HG03378 (cell line): ENCODE measurements around the gene FGD3.

Experiments used
- ATAC-seq: cut with Tn5 transposase; IDR thresholded peaks from one replicate; pipeline ENCODE4 v1.9.1; 2021; ENCODE audit warnings: mild to moderate bottlenecking, moderate library complexity; ENCODE audit not compliant: unreplicated experiment

FGD3 gene

DNA sequence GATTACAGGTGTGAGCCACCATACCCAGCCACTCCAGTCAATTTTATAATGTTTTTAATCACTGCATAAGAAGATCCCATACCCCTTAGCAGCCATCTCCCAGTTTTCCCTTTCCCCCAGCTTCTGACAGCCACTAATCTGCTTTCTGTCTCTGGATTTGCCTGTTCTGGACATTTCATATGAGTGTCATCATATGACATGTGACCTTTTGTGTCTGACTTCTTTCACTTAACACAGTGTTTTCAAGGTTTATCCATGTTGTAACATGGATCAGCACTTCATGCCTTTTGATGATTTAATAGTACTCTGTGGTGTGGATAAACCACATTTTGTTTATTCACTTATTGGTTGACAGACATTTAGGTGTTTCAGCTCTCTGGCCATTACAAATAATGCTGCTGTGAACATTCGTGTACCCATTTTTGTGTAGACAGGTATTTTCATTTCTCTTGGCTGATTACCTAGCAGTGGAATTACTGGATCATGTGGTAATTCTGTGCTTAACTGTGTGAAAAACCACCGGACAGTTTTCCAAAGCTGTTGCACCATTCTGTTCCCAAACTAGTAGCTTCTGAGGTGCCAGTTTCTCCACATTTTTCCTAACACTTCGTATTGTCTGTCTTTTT is 119.8 kb downstream of the FGD3 start:
- ATAC-seq, result no peak

DNA sequence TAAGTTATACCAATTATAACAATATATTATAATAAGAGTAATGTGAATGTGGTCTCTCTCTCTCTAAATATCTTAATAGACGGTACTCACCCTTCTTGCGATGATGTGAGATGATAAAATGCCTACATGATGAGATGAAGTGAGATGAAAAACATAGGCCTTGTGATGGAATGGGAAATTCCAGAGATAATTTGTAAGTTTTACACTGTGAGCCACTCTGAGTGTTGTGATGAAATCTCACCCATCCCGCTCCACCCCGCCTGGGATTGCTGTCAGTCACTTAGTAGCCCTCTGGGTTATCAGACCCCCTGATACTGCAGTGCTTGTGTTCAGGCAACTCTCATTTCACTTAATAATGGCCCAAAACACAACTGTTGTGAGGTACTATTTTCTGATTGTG is 121.6 kb downstream of the FGD3 start:
- no peak for ATAC-seq

DNA sequence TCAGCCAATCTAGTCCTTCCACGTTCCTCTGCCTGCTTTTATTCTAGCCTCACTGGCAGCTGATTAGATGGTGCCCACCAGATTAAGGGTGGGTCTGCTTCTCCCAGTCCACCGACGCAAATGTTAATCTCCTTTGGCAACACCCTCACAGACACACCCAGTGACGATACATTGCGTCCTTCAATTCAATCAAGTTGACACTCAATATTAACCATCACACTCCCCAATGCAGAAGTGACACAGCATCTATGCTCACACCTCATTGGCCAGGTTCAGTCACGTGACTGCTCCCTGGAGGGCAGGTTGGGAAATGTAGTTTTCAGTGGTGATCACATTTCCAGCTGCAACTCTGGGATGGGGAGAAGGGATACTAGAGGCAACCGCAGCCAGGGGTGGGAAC is 124.1 kb downstream of the FGD3 start:
- no peak for ATAC-seq

DNA sequence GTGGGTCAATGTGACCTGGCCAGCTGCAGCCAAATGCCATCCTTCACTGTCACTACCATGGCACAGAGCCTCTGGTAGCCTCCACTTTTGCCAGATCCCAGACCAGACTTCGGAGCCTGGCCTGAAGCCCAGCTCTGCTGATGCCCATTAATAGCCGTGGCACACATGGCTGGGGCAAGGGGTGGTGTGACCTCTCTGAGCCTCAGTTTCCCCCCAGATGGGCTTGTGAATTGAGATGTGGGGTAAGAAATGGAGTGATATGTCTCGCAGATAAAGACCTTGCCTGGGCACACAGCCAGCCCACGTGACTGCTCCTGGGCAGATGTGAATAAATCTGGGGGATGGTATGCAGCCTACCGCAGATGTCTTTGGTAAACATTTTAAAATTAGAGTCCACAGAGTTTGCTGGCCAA is 125.1 kb downstream of the FGD3 start:
- no peak for ATAC-seq

DNA sequence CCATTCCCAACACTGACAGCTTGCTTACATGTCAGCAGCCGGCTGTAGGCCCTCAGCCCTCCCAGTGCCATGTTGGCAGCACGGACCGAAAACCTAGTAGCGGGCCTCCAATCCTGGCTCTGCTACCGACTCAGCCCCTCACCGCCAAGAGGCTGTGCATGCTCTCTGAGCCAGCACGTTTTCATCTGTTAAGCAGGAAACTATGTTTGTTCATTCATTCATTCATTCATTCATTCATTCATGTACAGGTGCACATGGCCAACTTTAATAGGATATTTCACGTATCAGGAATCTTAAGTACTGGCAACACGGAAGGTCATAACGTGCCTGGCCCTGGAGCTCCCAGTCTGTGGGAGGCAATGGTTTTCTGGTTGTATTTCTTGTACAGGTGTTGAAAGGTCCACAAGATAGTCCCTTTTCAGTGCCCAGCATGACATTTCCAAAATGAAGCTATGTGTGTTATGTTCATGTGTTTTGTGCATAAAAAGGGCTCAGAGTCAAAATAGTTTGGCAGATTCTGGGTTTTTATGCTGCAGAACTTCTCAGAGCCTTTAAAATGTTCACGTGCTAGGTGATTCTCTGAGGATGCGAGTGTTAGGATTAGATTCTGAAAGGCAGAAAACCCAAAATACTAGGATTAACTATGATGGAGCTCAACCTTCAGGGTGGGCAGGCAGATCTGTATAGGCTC is 128.9 kb downstream of the FGD3 start:
- ATAC-seq, result no peak

DNA sequence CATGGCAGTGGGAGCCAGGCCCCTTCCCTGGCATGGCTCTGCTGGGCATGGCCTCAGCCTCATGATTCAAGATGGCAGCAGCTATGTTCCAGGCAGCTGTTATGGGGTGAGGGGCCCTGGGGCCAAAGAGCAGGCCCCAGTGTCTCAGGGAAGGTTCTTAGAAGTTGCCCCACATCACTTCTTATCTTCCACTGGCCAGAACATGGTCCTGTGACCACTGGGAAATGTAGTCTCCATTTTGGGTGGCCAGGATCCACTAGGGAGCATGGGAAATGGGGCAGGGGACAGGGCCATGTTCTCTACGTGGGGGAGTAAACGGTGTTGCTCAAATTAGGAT is 129.4 kb downstream of the FGD3 start:
- no peak for ATAC-seq

DNA sequence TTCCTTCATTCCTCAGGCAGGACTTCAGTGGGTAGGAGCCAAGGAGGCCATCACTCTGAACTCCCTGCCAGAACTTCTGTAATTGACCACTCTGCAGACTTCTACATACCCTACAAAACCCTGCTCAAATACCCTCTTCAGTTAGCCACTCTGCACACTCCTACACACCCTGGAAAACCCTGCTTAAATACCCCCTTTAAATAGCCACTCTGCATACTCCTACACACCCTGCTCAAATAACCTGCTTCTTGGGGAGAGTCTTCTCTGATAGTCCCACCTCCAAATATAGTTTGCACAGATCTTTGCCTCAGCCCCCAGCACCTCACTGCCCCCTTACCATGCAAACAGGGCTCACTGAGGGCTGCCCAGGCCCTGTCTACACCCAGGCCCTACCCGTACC is 130.0 kb downstream of the FGD3 start:
- no peak for ATAC-seq

DNA sequence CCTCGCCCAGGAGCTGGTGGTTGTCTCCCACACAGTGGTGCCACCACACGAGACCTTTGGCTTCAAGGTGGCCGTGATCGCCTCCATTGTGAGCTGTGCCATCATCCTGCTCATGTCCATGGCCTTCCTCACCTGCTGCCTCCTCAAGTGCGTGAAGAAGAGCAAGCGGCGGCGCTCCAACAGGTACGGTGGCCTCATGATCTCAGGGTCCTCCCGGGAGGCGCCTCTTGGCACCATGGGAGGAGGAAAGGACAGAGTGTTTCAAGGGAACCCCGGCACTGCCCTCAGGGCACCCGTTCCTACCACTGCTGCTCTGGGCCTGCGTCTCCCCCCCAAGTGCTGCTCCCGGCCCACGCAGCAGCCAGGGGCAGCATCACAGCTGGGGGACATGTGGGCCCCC is 130.5 kb downstream of the FGD3 start:
- ATAC-seq, result no peak

DNA sequence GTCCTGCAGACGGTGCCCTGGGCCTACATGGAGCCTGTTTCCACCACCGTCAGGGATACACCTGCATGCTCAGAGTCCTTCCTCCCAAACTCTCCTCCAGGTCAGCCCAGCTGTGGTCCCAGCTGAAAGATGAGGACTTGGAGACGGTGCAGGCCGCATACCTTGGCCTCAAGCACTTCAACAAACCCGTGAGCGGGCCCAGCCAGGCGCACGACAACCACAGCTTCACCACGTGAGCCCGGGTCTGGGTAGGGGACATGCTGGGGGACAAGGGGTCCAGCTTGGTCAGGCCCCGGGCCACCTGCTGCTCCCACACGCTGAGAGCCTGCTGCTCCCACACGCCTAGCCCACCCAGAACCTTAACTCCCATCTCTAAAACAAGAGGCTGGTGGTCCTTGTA is 132.0 kb downstream of the FGD3 start:
- ATAC-seq, result no peak

DNA sequence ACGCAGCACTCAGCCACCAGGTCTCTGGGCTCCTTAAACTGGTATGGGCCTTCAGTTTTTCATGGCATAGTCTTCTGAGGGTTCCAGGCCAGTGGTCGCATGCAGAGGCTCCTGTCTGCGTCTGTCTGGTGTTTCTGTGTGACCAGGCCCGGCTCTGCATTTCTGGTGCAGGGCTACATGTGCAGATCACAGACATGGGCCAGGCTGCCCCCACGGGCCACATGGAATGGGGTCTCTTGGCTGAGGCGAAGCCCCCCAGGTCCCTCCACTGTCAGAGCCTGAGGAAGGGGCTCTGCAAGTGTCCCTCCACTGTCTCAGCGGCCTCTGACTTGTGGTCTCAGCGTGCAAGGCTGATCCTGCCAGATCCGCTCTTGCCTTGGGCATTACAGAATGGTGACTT is 133.1 kb downstream of the FGD3 start:
- no peak for ATAC-seq

DNA sequence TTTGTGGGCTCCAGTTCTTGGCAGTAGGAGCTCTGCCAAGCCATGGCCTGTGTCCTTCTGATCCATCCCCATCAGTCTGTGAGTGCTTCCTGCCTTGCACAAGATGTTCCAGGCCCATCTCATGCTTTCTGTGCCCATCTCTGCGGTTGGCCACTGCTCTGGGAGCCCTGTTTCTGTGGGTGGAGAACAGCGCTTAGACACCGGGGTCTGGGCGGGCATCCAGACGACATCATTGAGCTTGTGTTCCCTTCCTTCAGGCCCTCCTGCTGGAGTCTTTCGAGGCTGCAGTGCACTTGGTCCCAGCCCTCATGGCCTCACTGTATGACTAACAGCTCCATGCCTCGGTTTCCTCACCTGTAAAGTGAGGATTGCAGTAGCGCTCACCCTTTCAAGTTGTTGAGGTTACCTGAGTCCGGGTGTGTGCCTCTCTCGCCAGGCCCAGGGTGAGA is 133.8 kb downstream of the FGD3 start:
- ATAC-seq, result no peak

DNA sequence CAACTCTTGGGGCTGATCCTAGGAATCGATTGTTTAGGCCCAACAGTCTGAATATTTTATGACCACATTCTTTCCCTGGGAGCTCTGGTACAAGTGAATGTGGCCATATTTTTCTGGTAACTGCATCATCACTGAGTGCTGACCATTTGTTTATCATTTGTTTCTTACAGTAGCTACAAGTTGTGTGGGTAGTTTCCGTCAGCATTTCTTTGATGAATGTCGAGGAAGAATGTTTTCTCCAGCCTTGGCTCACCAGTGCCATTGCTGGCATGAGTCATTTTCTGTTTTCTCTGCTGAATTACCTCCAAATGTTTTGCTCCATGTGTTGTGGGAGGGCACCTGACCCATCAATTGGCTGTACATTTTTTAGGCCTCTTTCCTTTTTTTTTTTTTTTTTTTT is 134.6 kb downstream of the FGD3 start:
- ATAC-seq, result no peak

DNA sequence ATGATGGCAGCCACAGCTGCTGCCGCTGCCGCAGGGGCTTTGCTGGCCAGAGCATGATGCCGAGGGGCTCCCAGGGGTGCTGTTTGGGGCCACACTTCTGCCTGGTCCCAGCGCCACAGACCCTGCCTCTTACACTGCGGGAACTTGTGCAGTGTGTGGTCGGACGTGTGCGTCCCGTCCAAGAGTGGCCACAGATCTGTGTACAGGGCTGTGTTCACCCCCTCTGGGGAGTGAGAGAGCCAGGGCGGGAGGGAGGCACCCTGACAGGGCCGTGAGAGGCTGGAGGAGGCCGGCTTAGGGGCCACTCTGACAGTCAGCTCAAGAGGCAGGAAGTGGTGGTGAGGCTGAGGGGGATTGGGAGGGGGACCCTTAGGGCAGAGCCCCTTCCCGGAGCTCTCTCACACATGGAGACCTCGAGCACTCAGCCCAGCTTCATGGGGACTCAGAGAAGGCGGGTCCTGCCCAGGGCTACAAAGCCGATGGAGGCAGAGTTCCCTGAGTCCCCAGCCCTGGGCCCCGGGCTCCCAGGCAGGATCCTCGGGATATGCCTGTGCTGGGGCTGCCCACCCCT is 135.6 kb downstream of the FGD3 start:
- ATAC-seq, result no peak

DNA sequence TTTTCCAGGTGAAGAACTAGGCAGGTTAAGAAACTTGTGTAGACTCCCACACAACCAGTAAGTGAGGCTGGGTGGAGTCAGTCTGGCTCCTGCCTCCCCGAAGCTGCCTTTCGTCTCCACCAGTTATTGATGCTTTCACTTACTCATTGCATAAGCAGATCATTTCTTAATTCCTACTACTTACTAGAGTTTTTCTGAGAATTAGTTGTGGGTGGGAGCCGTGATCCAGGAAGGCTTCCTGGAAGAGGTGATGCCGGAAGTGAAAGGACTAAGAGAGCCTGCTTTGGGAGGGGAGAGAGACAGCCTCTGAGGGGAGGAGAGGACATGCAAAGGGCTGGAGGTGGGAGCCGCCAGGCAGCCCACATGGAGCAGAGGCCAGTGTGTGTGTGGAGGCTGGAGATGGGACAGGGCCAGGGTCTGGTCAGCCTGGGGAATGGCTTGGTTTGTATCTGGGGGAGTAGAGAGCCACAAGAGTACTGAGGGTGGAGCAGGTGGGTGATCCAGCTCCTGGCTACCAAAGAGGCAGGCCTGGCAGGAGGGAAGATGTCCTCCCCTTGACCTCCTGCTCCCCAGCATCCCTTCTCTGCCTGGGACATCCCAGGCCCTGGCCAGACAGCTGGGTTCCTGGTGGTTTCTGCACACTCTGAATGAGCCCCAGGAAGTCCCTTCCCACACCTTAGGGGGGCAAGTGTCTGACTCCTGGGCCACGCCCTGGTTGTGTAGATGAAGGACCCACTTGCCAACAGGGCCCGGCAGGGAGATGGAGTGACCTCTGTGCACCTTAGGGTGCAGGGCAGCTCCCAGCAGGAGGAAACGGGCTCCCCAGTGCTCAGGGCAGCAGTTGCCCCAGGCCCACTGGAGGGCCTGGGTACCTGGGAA is 136.5 kb downstream of the FGD3 start:
- no peak for ATAC-seq

DNA sequence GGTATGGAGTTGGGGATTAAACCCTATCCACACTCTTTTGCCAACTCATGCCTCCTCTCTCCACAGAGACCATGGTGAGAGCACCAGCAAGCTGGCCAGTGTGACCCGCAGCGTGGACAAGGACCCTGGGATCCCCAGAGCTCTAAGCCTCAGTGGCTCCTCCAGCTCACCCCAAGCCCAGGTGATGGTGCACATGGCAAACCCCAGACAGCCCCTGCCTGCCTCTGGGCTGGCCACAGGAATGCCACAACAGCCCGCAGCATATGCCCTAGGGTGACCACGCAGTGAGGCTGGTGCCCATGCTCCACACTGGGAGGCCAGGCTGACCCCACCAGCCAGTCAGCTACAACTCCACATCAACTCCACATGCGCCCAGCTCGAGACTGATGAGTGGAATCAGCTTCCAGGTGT is 137.2 kb downstream of the FGD3 start:
- no peak for ATAC-seq

DNA sequence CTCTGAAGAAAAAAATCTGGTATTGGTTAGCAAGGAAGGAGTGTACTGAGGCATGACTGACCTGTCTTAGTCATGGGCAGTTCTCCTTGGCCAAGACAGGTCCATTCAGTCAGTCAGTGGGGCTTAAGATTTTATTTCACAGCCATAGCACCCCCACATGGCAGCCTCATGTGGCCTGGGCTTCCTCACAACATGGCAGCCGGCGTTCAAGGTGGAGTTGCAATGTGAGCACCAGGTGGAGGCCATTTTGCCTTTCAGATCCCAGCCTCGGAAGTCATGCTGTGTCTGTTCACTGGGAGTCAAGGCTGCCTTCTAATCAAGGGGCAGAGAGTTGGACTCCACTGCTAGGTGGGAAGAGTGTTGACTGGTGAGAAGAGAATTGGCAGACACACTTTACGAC is 138.4 kb downstream of the FGD3 start:
- ATAC-seq, result no peak
